Fibroblast of skin of abdomen (primary cell): ENCODE results near the gene MTM1.
A peak's percentile ranks its signal among the peaks of the same experiment; 100 is the strongest.

Experiments used
- DNase-seq: peaks from one replicate; pipeline ENCODE4 v3.0.0-alpha.2; 2013

MTM1 gene

GRCh38 chrX:150605603-150606002 lies 37.2 kb downstream of the MTM1 start:
- no peak for DNase-seq

GRCh38 chrX:150607201-150607600 lies 38.8 kb downstream of the MTM1 start:
- no peak for DNase-seq

- no peak for DNase-seq
Measured at GRCh38 chrX:150610043-150610442, 41.6 kb downstream of the MTM1 start.

GRCh38 chrX:150610446-150610845 lies 42.0 kb downstream of the MTM1 start:
- DNase-seq = no peak

GRCh38 chrX:150615356-150615755 lies 46.9 kb downstream of the MTM1 start:
- no peak for DNase-seq

GRCh38 chrX:150616179-150616862 lies 47.9 kb downstream of the MTM1 start:
- DNase-seq = no peak

GRCh38 chrX:150616863-150617198 lies 48.4 kb downstream of the MTM1 start:
- peak; percentile 9 for DNase-seq

- no peak for DNase-seq
Measured at GRCh38 chrX:150621652-150622051, 53.2 kb downstream of the MTM1 start.

- no peak for DNase-seq
Measured at GRCh38 chrX:150623583-150623982, 55.2 kb downstream of the MTM1 start.

- DNase-seq = no peak
Measured at GRCh38 chrX:150625097-150625496, 56.7 kb downstream of the MTM1 start.

- DNase-seq = no peak
Measured at GRCh38 chrX:150625875-150626274, 57.5 kb downstream of the MTM1 start.

GRCh38 chrX:150627957-150628356 lies 59.5 kb downstream of the MTM1 start:
- no peak for DNase-seq

- peak; percentile 68 for DNase-seq
Measured at GRCh38 chrX:150635952-150636351, 67.5 kb downstream of the MTM1 start.

- no peak for DNase-seq
Measured at GRCh38 chrX:150642423-150642822, 74.0 kb downstream of the MTM1 start.

- no peak for DNase-seq
Measured at GRCh38 chrX:150643271-150643670, 74.8 kb downstream of the MTM1 start.

- no peak for DNase-seq
Measured at GRCh38 chrX:150643958-150644357, 75.5 kb downstream of the MTM1 start.

- DNase-seq = no peak
Measured at GRCh38 chrX:150644422-150644821, 76.0 kb downstream of the MTM1 start.

GRCh38 chrX:150647331-150647730 lies 78.9 kb downstream of the MTM1 start:
- DNase-seq = no peak

GRCh38 chrX:150648296-150648940 lies 80.0 kb downstream of the MTM1 start:
- no peak for DNase-seq

- DNase-seq = peak; percentile 37
Measured at GRCh38 chrX:150649096-150649870, 80.9 kb downstream of the MTM1 start.

GRCh38 chrX:150651906-150652305 lies 83.5 kb downstream of the MTM1 start:
- no peak for DNase-seq

GRCh38 chrX:150655788-150656187 lies 87.4 kb downstream of the MTM1 start:
- DNase-seq = no peak

- DNase-seq = no peak
Measured at GRCh38 chrX:150663073-150663472, 94.7 kb downstream of the MTM1 start.

- no peak for DNase-seq
Measured at GRCh38 chrX:150664290-150664689, 95.9 kb downstream of the MTM1 start.
